ENCODE data around the gene PCDHGA8. TPM values are rescaled to one million over a fixed set of nuclear protein-coding genes. Genes with fewer than 3 reads are reported as not detected.
A peak's percentile ranks its signal among the peaks of the same experiment; 100 is the strongest.
"Not testable (repeated sequence)": the region's sequence is repeated elsewhere in the genome, so short reads cannot be mapped to it uniquely, and the experiment has no call there.

The PCDHGA8 gene
- total RNA-seq, 1 donor from 2014 or later: 1.0 TPM

DNA sequence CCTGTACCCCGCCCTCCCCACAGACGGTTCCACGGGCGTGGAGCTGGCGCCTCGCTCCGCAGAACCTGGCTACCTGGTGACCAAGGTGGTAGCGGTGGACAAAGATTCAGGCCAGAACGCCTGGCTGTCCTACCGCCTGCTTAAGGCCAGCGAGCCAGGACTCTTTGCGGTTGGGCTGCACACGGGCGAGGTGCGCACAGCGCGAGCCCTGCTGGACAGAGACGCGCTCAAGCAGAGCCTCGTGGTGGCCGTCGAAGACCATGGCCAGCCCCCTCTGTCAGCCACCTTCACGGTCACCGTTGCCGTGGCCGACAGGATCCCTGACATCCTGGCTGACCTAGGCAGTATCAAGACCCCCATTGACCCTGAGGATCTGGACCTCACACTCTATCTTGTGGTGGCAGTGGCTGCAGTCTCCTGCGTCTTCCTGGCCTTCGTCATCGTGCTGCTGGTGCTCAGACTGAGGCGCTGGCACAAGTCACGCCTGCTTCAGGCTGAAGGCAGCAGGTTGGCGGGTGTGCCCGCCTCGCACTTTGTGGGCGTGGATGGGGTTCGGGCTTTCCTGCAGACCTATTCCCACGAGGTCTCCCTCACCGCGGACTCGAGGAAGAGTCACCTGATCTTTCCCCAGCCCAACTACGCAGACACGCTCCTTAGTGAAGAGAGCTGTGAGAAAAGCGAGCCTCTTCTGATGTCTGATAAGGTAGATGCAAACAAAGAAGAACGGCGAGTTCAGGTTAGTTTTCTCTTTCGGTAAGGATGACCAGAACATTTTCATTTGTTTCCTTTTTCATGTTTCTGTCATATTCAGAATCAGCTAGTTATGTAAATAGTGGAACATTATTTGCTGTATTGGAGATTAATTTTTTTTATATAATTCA, 26.2 kb upstream of the PCDHGA8 start:
- no peak overlapping the region for H3K4me3 ChIP-seq (ENCODE audit: low read depth, low read length)
- no peaks in the 10 kb centered on the region for H3K36me3 ChIP-seq (ENCODE audit: control insufficient read depth, insufficient read depth, low read length)
- peaks cover 36% of the 10 kb centered on the region for H3K27me3 ChIP-seq (ENCODE audit: control insufficient read depth, insufficient read depth, low read length)
- no peak for DNase-seq (ENCODE audit: low read depth)
- TF ChIP-seq, protein P1, sequence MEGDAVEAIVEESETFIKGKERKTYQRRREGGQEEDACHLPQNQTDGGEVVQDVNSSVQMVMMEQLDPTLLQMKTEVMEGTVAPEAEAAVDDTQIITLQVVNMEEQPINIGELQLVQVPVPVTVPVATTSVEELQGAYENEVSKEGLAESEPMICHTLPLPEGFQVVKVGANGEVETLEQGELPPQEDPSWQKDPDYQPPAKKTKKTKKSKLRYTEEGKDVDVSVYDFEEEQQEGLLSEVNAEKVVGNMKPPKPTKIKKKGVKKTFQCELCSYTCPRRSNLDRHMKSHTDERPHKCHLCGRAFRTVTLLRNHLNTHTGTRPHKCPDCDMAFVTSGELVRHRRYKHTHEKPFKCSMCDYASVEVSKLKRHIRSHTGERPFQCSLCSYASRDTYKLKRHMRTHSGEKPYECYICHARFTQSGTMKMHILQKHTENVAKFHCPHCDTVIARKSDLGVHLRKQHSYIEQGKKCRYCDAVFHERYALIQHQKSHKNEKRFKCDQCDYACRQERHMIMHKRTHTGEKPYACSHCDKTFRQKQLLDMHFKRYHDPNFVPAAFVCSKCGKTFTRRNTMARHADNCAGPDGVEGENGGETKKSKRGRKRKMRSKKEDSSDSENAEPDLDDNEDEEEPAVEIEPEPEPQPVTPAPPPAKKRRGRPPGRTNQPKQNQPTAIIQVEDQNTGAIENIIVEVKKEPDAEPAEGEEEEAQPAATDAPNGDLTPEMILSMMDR (IDR thresholded peaks at IDR 0.05; ENCODE audit: insufficient read depth, low read length, poor library complexity, severe bottlenecking): no peak

DNA sequence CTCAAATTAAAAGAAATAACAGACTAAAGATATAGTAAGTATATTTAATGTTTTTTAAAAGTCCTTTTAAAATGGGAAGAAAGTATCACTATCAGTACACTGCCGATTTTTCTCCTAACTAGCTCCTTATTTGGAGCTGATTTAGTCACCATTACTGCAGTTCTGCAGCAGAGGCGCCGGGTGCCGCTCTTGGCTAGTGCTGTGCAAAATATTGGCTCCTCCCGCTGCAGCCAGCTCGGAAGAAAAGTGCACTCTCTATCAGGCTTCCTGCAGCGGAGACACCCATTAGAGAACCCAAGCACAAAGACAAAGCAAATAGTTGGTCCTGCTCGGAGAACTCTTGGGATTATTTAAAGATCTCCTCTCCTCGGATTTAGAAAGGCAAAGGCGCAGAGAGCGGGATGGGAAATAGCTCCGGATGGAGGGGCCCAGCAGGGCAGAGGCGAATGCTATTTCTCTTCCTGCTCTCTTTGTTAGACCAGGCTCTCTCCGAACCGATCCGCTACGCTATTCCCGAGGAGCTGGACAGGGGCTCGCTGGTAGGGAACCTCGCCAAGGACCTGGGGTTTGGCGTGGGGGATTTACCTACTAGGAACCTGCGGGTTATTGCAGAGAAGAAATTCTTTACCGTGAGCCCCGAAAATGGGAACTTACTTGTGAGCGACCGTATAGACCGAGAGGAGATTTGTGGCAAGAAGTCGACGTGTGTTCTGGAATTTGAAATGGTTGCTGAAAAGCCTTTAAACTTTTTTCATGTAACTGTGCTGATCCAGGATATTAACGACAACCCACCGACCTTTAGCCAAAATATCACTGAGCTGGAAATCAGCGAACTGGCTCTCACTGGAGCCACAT, 22.2 kb upstream of the PCDHGA8 start, which contains the start of gene PCDHGB3:
PCDHGB3 (plus strand) TSS at position 249 of the 855 bp plus-strand sequence; CDS start at position 402, 153 bp downstream.
- H3K27me3 ChIP-seq (ENCODE audit: control insufficient read depth, insufficient read depth, low read length): peaks cover 33% of the 10 kb centered on the region
- no peak within 1 kb of the TSS for H3K4me3 ChIP-seq (ENCODE audit: low read depth, low read length)
- no peaks in the 10 kb centered on the region for H3K36me3 ChIP-seq (ENCODE audit: control insufficient read depth, insufficient read depth, low read length)
- TF ChIP-seq, protein P1 (IDR thresholded peaks at IDR 0.05; ENCODE audit: insufficient read depth, low read length, poor library complexity, severe bottlenecking): no peak
- no peak for DNase-seq (ENCODE audit: low read depth)

DNA sequence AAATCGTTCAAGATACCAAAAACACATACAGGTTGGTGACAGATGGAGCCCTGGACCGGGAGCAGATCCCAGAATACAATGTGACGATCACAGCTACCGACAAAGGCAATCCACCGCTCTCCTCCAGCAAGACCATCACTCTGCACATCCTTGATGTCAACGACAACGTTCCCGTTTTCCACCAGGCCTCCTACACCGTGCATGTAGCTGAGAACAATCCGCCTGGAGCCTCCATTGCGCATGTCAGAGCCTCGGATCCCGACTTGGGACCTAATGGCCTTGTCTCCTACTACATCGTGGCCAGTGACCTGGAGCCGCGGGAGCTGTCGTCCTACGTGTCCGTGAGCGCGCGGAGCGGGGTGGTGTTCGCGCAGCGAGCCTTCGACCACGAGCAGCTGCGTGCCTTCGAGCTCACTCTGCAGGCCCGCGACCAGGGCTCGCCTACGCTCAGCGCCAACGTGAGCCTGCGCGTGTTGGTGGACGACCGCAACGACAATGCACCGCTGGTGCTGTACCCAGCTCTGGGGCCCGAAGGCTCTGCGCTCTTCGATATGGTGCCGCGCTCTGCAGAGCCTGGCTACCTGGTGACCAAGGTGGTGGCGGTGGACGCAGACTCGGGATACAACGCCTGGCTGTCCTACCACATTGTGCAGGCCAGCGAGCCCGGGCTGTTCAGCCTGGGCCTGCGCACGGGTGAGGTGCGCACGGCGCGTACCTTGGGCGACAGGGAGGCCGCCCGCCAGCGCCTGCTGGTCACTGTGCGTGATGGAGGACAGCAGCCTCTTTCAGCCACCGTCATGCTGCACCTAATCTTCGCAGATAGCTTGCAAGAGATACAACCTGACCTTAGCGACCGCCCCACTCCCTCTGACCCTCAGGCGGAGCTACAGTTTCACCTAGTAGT, 20.6 kb upstream of the PCDHGA8 start:
- TF ChIP-seq, protein P1 (IDR thresholded peaks at IDR 0.05; ENCODE audit: insufficient read depth, low read length, poor library complexity, severe bottlenecking): no peak
- Histone ChIP-seq H3K4me3 (ENCODE audit: low read depth, low read length) (no peak overlapping the region), H3K36me3 (ENCODE audit: control insufficient read depth, insufficient read depth, low read length) (no peaks in the 10 kb centered on the region), H3K27me3 (ENCODE audit: control insufficient read depth, insufficient read depth, low read length) (peaks cover 21% of the 10 kb centered on the region)
- DNase-seq (ENCODE audit: low read depth): no peak

DNA sequence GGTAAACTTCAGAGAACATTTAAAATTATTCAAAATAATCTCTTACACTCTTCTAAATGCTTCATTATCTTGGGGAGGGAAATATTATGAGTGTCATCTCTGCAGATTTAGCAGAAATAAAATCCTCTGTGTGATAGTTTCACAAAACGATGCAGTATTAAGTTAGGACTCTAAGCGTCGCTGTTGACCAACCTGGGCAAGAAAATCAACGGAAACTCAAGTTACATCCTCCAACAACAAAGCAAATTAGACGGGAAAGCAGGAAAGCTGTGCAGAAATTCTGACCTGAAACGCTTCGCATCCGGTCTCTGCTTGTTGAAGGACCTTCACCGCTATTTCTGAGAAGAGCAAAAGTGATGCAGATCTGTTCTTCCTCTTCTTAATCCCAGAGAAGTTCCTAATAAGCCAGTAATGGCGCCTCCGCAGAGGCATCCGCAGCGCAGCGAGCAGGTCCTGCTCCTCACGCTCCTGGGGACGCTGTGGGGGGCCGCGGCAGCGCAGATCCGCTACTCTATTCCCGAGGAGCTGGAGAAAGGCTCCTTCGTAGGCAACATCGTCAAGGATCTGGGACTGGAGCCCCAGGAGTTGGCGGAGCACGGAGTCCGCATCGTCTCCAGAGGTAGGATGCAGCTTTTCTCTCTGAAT, 18.6 kb upstream of the PCDHGA8 start, which contains the start of gene PCDHGA6:
PCDHGA6 (plus strand) TSS at position 219 of the 645 bp plus-strand sequence; CDS start at position 412, 193 bp downstream.
- Histone ChIP-seq H3K4me3 (ENCODE audit: low read depth, low read length) (no peak within 1 kb of the TSS), H3K36me3 (ENCODE audit: control insufficient read depth, insufficient read depth, low read length) (no peaks in the 10 kb centered on the region), H3K27me3 (ENCODE audit: control insufficient read depth, insufficient read depth, low read length) (peaks cover 21% of the 10 kb centered on the region)
- DNase-seq (ENCODE audit: low read depth): no peak
- TF ChIP-seq, protein P1 (IDR thresholded peaks at IDR 0.05; ENCODE audit: insufficient read depth, low read length, poor library complexity, severe bottlenecking): peak; percentile 34

DNA sequence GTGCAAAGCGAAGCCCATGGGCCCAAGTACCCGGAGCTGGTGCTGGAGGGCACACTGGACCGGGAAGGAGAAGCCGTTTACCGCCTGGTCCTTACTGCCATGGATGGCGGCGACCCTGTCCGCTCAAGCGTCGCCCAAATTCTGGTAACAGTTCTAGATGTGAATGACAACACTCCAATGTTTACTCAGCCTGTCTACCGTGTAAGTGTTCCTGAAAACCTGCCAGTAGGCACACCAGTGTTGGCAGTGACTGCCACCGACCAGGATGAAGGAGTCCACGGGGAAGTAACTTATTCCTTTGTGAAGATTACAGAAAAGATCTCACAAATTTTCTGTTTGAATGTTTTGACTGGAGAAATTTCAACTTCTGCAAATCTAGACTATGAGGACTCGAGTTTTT, 17.8 kb upstream of the PCDHGA8 start:
- H3K27me3 ChIP-seq (ENCODE audit: control insufficient read depth, insufficient read depth, low read length): peaks cover 21% of the 10 kb centered on the region
- no peak overlapping the region for H3K4me3 ChIP-seq (ENCODE audit: low read depth, low read length)
- DNase-seq (ENCODE audit: low read depth): no peak
- H3K36me3 ChIP-seq (ENCODE audit: control insufficient read depth, insufficient read depth, low read length): no peaks in the 10 kb centered on the region
- TF ChIP-seq, protein P1 (IDR thresholded peaks at IDR 0.05; ENCODE audit: insufficient read depth, low read length, poor library complexity, severe bottlenecking): no peak

DNA sequence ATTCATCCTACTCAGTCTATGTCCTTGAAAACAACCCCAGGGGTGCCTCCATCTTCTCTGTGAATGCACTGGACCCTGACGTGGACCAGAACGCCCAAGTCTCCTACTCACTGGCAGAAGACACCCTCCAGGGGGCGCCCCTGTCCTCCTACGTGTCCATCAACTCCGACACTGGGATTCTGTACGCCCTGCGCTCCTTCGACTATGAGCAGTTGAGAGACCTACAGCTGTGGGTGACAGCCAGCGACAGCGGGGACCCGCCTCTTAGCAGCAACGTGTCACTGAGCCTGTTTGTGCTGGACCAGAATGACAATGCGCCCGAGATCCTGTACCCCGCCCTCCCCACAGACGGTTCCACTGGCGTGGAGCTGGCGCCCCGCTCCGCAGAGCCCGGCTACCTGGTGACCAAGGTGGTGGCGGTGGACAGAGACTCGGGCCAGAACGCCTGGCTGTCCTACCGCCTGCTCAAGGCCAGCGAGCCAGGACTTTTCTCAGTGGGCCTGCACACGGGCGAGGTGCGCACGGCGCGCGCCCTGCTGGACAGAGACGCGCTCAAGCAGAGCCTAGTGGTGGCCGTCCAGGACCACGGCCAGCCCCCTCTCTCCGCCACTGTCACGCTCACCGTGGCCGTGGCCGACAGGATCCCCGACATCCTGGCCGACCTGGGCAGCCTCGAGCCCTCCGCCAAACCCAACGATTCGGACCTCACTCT, 16.8 kb upstream of the PCDHGA8 start:
- DNase-seq (ENCODE audit: low read depth); H3K36me3 ChIP-seq (ENCODE audit: control insufficient read depth, insufficient read depth, low read length); H3K4me3 ChIP-seq (ENCODE audit: low read depth, low read length): not testable (repeated sequence)
- peaks cover 20% of the 10 kb centered on the region for H3K27me3 ChIP-seq (ENCODE audit: control insufficient read depth, insufficient read depth, low read length)

All from kidney epithelial cell (primary cell).